Hepatocyte (in vitro differentiated cells): ENCODE results near the gene CDK15. TPM values are rescaled to one million over a fixed set of nuclear protein-coding genes. Genes with fewer than 3 reads are reported as not detected.

Experiments used
- DNase-seq: peaks from one replicate; pipeline ENCODE4 v3.0.0-alpha.2; 2016; ENCODE audit warnings: low spot score
- H2AFZ ChIP-seq: fragments of 200-600 bp; sonication (generic); 2 replicates; pipeline ENCODE4 v1.6.0; 2016; ENCODE audit warnings: antibody characterized with exemption, mild to moderate bottlenecking
- H3K27ac ChIP-seq: fragments of 200-600 bp; sonication (generic); 2 replicates; pipeline ENCODE4 v1.5.1; 2016; ENCODE audit warnings: mild to moderate bottlenecking
- H3K27me3 ChIP-seq: fragments of 200-600 bp; sonication (generic); 2 replicates; pipeline ENCODE4 v1.6.1; 2016
- H3K36me3 ChIP-seq: fragments of 200-600 bp; sonication (generic); replicated peaks from 2 replicates; pipeline ENCODE4 v1.5.1; 2016; ENCODE audit warnings: low read depth; ENCODE audit not compliant: insufficient read depth
- H3K4me1 ChIP-seq: fragments of 200-600 bp; sonication (generic); 2 replicates; pipeline ENCODE4 v1.5.1; 2016; ENCODE audit warnings: mild to moderate bottlenecking, moderate library complexity; ENCODE audit not compliant: insufficient read depth
- H3K4me2 ChIP-seq: fragments of 200-600 bp; sonication (generic); 2 replicates; pipeline ENCODE4 v1.6.0; 2016
- H3K4me3 ChIP-seq: fragments of 200-600 bp; sonication (generic); 2 replicates; pipeline ENCODE4 v1.5.1; 2016; ENCODE audit warnings: mild to moderate bottlenecking
- H3K79me2 ChIP-seq: fragments of 200-600 bp; sonication (generic); 2 replicates; pipeline ENCODE4 v1.6.0; 2017; ENCODE audit warnings: mild to moderate bottlenecking
- H3K9me2 ChIP-seq: fragments of 200-600 bp; sonication (generic); replicated peaks from 2 replicates; pipeline ENCODE4 v1.6.0; 2017; ENCODE audit warnings: mild to moderate bottlenecking; ENCODE audit not compliant: insufficient read depth
- H3K9me3 ChIP-seq: fragments of 200-600 bp; sonication (generic); 2 replicates; pipeline ENCODE4 v1.5.1; 2016; ENCODE audit warnings: low read depth, mild to moderate bottlenecking
- H4K20me1 ChIP-seq: fragments of 200-600 bp; sonication (generic); 2 replicates; pipeline ENCODE4 v1.6.0; 2016; ENCODE audit warnings: mild to moderate bottlenecking; ENCODE audit not compliant: insufficient read depth, poor library complexity, severe bottlenecking
- CTCF ChIP-seq: fragments of 200-600 bp; sonication (generic); IDR thresholded peaks from 2 replicates; pipeline ENCODE4 v1.5.1; 2016; ENCODE audit warnings: antibody characterized with exemption, mild to moderate bottlenecking; ENCODE audit not compliant: poor library complexity
- EZH2 ChIP-seq: fragments of 200-600 bp; sonication (generic); IDR thresholded peaks from 2 replicates; pipeline ENCODE4 v1.6.1; 2016; ENCODE audit warnings: antibody characterized with exemption, mild to moderate bottlenecking, borderline replicate concordance
- EZH2phosphoT487 ChIP-seq: fragments of 200-600 bp; sonication (generic); IDR thresholded peaks from one replicate; pipeline ENCODE4 v1.6.1; 2018; ENCODE audit warnings: antibody characterized with exemption, mild to moderate bottlenecking, low read depth, moderate library complexity; ENCODE audit not compliant: unreplicated experiment, severe bottlenecking
- WGBS: methylation state at CpG from one replicate; pipeline ENCODE4 v1.1.6; 2016; ENCODE audit warnings: low lambda C conversion rate; ENCODE audit errors: missing lambda C conversion rate; 5-methylcytosine and 5-hydroxymethylcytosine counted together
- polyA plus RNA-seq: library from polyadenylated mRNA; unstranded; fragments of >200 nt; fragmentation: Nextera tagmentation; extraction: Ambion mirVana; gene quantifications from 2 replicates; pipeline ENCODE4 v1.2.1, GENCODE V29; 2016
- total RNA-seq: library from RNA; depleted of rRNA; stranded (reverse); fragments of >200 nt; gene quantifications from 2 replicates; pipeline ENCODE4 v1.2.3, GENCODE V29; 2014

The CDK15 gene
- total and polyA plus RNA-seq, 2 experiments from 2014 or later, result 0.17 to 4.0 TPM

GRCh38 chr2:201883606-201884369 is 77.5 kb downstream of the CDK15 start:
- Histone ChIP-seq H3K27ac (no peak overlapping the region), H3K9me3 (no peaks in the 10 kb centered on the region), H4K20me1 (no peaks in the 10 kb centered on the region), H3K27me3 (no peaks in the 10 kb centered on the region), H3K36me3 (no peaks in the 10 kb centered on the region), H3K4me1 (peaks cover 40% of the 10 kb centered on the region), H3K4me3 (no peak overlapping the region), H3K79me2 (no peaks in the 10 kb centered on the region), H2AFZ (no peak overlapping the region), H3K4me2 (no peak overlapping the region), H3K9me2 (no peaks in the 10 kb centered on the region)
- 53% methylated on average over 8 of the region's 8 CpGs for WGBS
- no peak for DNase-seq
- TF ChIP-seq EZH2, result no peak
- TF ChIP-seq CTCF, result no peak
- no peak for TF ChIP-seq EZH2phosphoT487

DNA sequence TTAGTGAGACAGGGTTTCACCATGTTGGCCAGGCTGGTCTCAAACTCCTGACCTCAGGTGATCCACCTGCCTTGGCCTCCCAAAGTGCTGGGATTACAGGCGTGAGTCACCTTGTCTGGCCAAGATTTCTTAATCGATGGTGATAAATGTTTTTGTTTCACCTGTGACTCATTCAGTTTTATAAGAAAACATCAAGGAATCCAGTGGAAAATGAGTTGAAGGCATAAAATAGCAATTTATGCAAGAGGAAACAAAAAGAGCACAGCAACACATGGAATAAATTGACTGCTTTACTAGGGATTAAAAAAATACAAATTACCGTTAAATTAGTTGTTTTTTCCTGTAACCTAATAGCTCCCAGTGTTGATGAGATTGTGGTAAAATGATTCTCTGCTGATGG is 80.2 kb downstream of the CDK15 start:
- no peak overlapping the region for H2AFZ ChIP-seq
- 64% methylated on average over 3 of the region's 3 CpGs for WGBS
- no peak overlapping the region for H3K27ac ChIP-seq
- no peaks in the 10 kb centered on the region for H3K9me3 ChIP-seq
- H4K20me1 ChIP-seq, result no peaks in the 10 kb centered on the region
- no peak overlapping the region for H3K4me3 ChIP-seq
- no peaks in the 10 kb centered on the region for H3K36me3 ChIP-seq
- no peak for DNase-seq
- TF ChIP-seq EZH2, result no peak
- no peak for TF ChIP-seq CTCF
- TF ChIP-seq EZH2phosphoT487, result no peak
- no peak overlapping the region for H3K4me2 ChIP-seq
- H3K79me2 ChIP-seq, result no peaks in the 10 kb centered on the region
- no peaks in the 10 kb centered on the region for H3K27me3 ChIP-seq
- peaks cover 21% of the 10 kb centered on the region for H3K4me1 ChIP-seq
- no peaks in the 10 kb centered on the region for H3K9me2 ChIP-seq

GRCh38 chr2:201887773-201888425 is 81.6 kb downstream of the CDK15 start:
- peaks cover 13% of the 10 kb centered on the region for H3K4me1 ChIP-seq
- no peaks in the 10 kb centered on the region for H3K9me3 ChIP-seq
- peak overlapping the region; percentile 47 for H2AFZ ChIP-seq
- no peak overlapping the region for H3K27ac ChIP-seq
- 23% methylated on average over 9 of the region's 9 CpGs for WGBS
- no peaks in the 10 kb centered on the region for H3K9me2 ChIP-seq
- no peaks in the 10 kb centered on the region for H4K20me1 ChIP-seq
- no peaks in the 10 kb centered on the region for H3K79me2 ChIP-seq
- no peaks in the 10 kb centered on the region for H3K27me3 ChIP-seq
- no peaks in the 10 kb centered on the region for H3K36me3 ChIP-seq
- no peak overlapping the region for H3K4me3 ChIP-seq
- no peak for DNase-seq
- no peak for TF ChIP-seq EZH2
- TF ChIP-seq CTCF, result no peak
- TF ChIP-seq EZH2phosphoT487, result no peak
- H3K4me2 ChIP-seq, result peak overlapping the region; percentile 73
